BJ (cell line): ENCODE measurements around the gene MTMR2. TPM values are rescaled to one million over a fixed set of nuclear protein-coding genes. Genes with fewer than 3 reads are reported as not detected.
"Not testable (repeated sequence)": the region's sequence is repeated elsewhere in the genome, so short reads cannot be mapped to it uniquely, and the experiment has no call there.

Experiments
- CTCF ChIA-PET: fragments of 350-600 bp; formaldehyde crosslinking; extraction: SDS; loops from one replicate; lab custom pipeline; 2021; ENCODE audit warnings: antibody characterized with exemption, inconsistent platforms; lab: Yijun Ruan, JAX
- POLR2A ChIA-PET: fragments of 300-600 bp; sonication (Branson Sonifier 250); formaldehyde crosslinking; extraction: SDS; loops from one replicate; lab custom pipeline; 2021; ENCODE audit warnings: antibody characterized with exemption; lab: Charles Lee
- DNase-seq: peaks from one replicate; pipeline ENCODE4 v3.0.0-alpha.2; 2011; ENCODE audit warnings: low read depth
- H3K27me3 ChIP-seq: 2 replicates; pipeline ENCODE4 v1.6.0; 2011; ENCODE audit warnings: low read length; ENCODE audit not compliant: control insufficient read depth, insufficient read depth
- H3K36me3 ChIP-seq: 2 replicates; pipeline ENCODE4 v1.5.1; 2011; ENCODE audit warnings: low read length; ENCODE audit not compliant: control insufficient read depth, insufficient read depth
- H3K4me3 ChIP-seq: 2 replicates; pipeline ENCODE4 v1.5.1; 2011; ENCODE audit warnings: low read depth, mild to moderate bottlenecking, control low read depth, low read length
- polyA plus RNA-seq: library from polyadenylated mRNA; depleted of rRNA; stranded (reverse); fragments of >200 nt; gene quantifications from 2 replicates; pipeline ENCODE4 v1.2.3, GENCODE V29; 2011
- TF ChIP-seq, protein P1 (sequence below): IDR thresholded peaks from 2 replicates; pipeline ENCODE4 v1.5.1; 2011; ENCODE audit warnings: low read depth, mild to moderate bottlenecking, control low read depth, inconsistent platforms, low read length, moderate library complexity; ENCODE audit not compliant: insufficient read depth

The MTMR2 gene
- polyA plus RNA-seq, 1 experiment = 19.3 TPM

DNA sequence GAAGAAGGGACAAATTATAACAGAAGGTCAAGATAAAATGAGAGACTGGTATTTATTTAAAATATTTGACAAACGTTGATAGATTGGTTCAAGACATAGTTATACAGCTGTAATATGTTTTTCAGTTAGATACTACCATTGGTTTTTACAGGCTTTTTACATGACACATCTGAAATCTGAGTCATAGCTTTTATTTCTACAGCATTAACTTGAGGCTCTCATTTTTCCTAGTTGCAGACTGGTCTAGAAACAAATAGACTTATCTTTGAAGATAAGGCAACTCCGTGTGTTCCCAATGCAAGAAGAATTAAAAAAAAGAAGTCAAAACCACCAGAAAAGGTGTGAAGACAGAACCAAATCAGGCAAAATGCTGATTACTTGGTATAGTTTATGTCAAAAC is 102.3 kb downstream of the MTMR2 start:
- TF ChIP-seq, protein P1, sequence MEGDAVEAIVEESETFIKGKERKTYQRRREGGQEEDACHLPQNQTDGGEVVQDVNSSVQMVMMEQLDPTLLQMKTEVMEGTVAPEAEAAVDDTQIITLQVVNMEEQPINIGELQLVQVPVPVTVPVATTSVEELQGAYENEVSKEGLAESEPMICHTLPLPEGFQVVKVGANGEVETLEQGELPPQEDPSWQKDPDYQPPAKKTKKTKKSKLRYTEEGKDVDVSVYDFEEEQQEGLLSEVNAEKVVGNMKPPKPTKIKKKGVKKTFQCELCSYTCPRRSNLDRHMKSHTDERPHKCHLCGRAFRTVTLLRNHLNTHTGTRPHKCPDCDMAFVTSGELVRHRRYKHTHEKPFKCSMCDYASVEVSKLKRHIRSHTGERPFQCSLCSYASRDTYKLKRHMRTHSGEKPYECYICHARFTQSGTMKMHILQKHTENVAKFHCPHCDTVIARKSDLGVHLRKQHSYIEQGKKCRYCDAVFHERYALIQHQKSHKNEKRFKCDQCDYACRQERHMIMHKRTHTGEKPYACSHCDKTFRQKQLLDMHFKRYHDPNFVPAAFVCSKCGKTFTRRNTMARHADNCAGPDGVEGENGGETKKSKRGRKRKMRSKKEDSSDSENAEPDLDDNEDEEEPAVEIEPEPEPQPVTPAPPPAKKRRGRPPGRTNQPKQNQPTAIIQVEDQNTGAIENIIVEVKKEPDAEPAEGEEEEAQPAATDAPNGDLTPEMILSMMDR = no peak
- Histone ChIP-seq H3K36me3 (peaks cover 1% of the 10 kb centered on the region; the same call in 1 of the 2 replicates), H3K27me3 (no peaks in the 10 kb centered on the region), H3K4me3 (no peak overlapping the region)
- ChIA-PET CTCF (no interaction called here), POLR2A (no interaction called here)
- no peak for DNase-seq

DNA sequence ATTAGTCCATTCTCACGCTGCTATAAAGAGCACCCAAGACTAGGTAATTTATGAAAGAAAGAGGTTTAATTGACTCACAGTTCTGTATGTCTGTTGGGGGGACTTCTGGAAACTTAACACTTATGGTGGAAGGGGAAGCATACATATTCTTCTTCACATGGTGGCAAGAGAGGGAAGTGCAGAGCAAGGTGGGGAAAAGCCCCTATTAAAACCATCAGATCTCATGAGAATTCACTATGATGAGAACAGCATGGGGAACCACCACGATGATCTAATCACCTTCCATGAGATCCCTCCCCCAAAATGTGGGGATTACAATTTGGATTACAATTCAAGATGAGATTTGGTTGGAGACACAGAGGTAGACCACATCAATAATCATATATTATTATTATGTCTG is 107.9 kb downstream of the MTMR2 start:
- H3K27me3 ChIP-seq = no peaks in the 10 kb centered on the region
- ChIA-PET POLR2A (no interaction called here), CTCF (no interaction called here)
- no peak overlapping the region for H3K4me3 ChIP-seq
- TF ChIP-seq, protein P1 = no peak
- DNase-seq = no peak
- H3K36me3 ChIP-seq = peaks cover 2% of the 10 kb centered on the region; the same call in 1 of the 2 replicates

DNA sequence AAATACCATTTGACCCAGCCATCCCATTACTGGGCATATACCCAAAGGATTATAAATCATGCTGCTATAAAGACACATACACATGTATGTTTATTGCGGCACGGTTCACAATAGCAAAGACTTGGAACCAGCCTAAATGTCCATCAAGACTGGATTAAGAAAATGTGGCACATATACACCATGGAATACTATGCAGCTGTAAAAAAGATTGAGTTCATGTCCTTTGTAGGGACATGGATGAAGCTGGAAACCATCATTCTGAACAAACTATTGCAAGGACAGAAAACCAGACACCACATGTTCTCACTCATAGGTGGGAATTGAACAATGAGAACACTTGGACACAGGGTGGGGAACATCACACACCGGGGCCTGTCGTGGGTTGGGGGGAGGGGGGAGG is 112.9 kb downstream of the MTMR2 start:
- POLR2A ChIA-PET, DNase-seq, H3K36me3 ChIP-seq, H3K4me3 ChIP-seq, H3K27me3 ChIP-seq, CTCF ChIA-PET: not testable (repeated sequence)

DNA sequence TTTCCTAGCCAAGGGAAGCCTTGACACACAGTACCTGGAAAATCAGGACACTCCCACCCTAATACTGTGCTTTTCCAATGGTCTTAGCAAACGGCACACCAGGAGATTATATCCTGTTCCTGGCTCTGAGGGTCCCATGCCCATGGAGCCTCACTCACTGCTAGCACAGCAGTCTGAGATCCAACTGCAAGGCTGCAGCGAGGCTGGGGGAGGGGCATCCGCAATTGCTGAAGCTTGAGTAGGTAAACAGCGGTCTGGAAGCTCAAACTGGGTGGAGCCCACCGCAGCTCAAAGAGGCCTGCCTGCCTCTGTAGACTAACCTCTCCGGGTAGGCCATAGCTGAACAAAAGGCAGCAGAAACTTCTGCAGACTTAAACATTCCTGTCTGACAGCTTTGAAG is 117.4 kb downstream of the MTMR2 start:
- H3K36me3 ChIP-seq, POLR2A ChIA-PET, H3K27me3 ChIP-seq, DNase-seq, H3K4me3 ChIP-seq: not testable (repeated sequence)
- CTCF ChIA-PET = interaction anchor here (0.6 kb wide), 1 partner anchor 546 kb away, joined by 3 read pairs; no protein-coding TSS in a partner anchor

DNA sequence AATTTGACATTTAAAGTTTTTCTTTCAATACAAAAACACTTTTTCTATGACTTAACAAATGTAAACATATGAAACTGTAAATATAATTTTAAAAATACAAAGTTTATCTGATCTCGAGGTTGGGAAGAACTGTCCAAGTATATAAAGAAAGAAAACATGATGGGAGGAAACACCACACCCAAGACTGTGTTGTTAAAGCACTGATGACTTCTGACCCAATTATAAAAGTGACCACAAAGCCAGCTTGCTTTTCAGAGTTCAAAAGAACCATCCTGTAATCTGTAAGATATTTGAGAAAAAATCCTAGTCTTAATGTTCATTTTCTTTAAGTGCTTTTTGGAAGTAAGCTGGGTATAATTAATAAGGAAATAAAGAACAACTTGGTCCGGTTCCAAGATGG is 118.0 kb downstream of the MTMR2 start:
- TF ChIP-seq, protein P1 = no peak
- no peaks in the 10 kb centered on the region for H3K27me3 ChIP-seq
- no peaks in the 10 kb centered on the region for H3K36me3 ChIP-seq
- no peak for DNase-seq
- no peak overlapping the region for H3K4me3 ChIP-seq
- ChIA-PET CTCF (no interaction called here), POLR2A (no interaction called here)

DNA sequence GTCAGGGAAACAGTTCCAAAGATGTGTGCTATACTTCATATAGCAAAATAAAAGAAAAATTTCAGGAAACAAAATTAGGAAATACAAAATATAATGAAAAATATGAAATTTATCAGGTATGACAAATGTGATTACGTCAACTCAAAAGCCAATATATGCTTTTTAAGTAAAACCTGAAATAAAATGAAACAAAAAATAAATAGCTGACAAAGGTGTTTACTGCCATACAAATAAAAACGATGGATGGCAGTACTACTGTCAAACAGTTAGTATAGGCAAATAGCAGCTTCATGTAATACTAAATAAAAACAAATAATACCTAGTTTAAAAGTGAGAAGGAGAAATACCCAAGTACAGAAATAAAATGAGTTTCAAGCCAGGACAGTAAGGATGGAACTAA is 119.9 kb downstream of the MTMR2 start:
- DNase-seq = no peak
- POLR2A ChIA-PET = no interaction called here
- no peak overlapping the region for H3K4me3 ChIP-seq
- CTCF ChIA-PET = no interaction called here
- TF ChIP-seq, protein P1 = no peak
- H3K36me3 ChIP-seq = no peaks in the 10 kb centered on the region
- H3K27me3 ChIP-seq = no peaks in the 10 kb centered on the region
